SK-N-SH (cell line): ENCODE data around the gene SPTBN5. TPM values are rescaled to one million over a fixed set of nuclear protein-coding genes. Genes with fewer than 3 reads are reported as not detected.

ENCODE experiments used
- CTCF ChIA-PET: fragments of 300-600, 350-600 bp; formaldehyde crosslinking; extraction: SDS; loops from one replicate; lab custom pipeline; 2021; lab: Yijun Ruan, JAX
- POLR2A ChIA-PET: fragments of 350-600 bp; sonication (Branson Sonifier 250); formaldehyde crosslinking; extraction: SDS; loops from one replicate; lab custom pipeline; 2020; ENCODE audit warnings: antibody characterized with exemption, inconsistent platforms; lab: Yijun Ruan, JAX
- DNase-seq: peaks from one replicate; pipeline ENCODE4 v3.0.0; 2012
- H2AFZ ChIP-seq: fragments of 200-600 bp; sonication (generic); 2 replicates; pipeline ENCODE4 v1.8.1; 2016; ENCODE audit warnings: antibody characterized with exemption, mild to moderate bottlenecking, low read depth
- H3F3A ChIP-seq: fragments of 200-600 bp; sonication (generic); replicated peaks from 2 replicates; pipeline ENCODE3; 2016; ENCODE audit warnings: antibody characterized with exemption, mild to moderate bottlenecking; ENCODE audit not compliant: insufficient read depth
- H3K27ac ChIP-seq, 2 experiments: fragments of 200-500 bp in 1 of 2; fragments of 200-600 bp in 1 of 2; sonication (Bioruptor generic) in 1 of 2; sonication (generic), shearing (Covaris generic) in 1 of 2; 2 replicates each; pipeline versions ENCODE4 v1.5.1 to v1.6.1; 2014 to 2016; ENCODE audit warnings: low read depth in 2 of 2, inconsistent platforms in 1 of 2, low read length in 1 of 2, mild to moderate bottlenecking in 1 of 2, mixed read lengths in 1 of 2
- H3K27me3 ChIP-seq: fragments of 200-600 bp; sonication (generic), shearing (Covaris generic); 2 replicates; pipeline ENCODE4 v1.6.1; 2016; ENCODE audit warnings: mixed run types; ENCODE audit not compliant: insufficient read depth
- H3K36me3 ChIP-seq, 2 experiments: fragments of 200-500 bp in 1 of 2; fragments of 200-600 bp in 1 of 2; sonication (Bioruptor generic) in 1 of 2; sonication (generic) in 1 of 2; replicated peaks in 1 of 2; 2 replicates each; pipeline versions ENCODE3 to v1.5.1; 2014 to 2016; ENCODE audit warnings: low read length in 1 of 2, mild to moderate bottlenecking in 1 of 2; ENCODE audit not compliant: insufficient read depth in 2 of 2, control insufficient read depth in 1 of 2
- H3K4me1 ChIP-seq, 2 experiments: fragments of 200-500 bp in 1 of 2; fragments of 200-600 bp in 1 of 2; sonication (Bioruptor generic) in 1 of 2; sonication (generic), shearing (Covaris generic) in 1 of 2; 2 replicates each; pipeline versions ENCODE4 v1.5.1 to v1.6.1; 2014 to 2016; ENCODE audit warnings: low read depth in 1 of 2, low read length in 1 of 2, mixed run types in 1 of 2; ENCODE audit not compliant: insufficient read depth in 2 of 2, control insufficient read depth in 1 of 2
- H3K4me2 ChIP-seq: fragments of 200-600 bp; sonication (generic), shearing (Covaris generic); 2 replicates; pipeline ENCODE4 v1.6.1; 2017; ENCODE audit warnings: mixed run types
- H3K4me3 ChIP-seq, 2 experiments: fragments of 200-500 bp in 1 of 2; fragments of 200-600 bp in 1 of 2; sonication (Bioruptor generic) in 1 of 2; sonication (generic), shearing (Covaris generic) in 1 of 2; 2 replicates each; pipeline versions ENCODE4 v1.5.1 to v1.8.1; 2014 to 2016; ENCODE audit warnings: low read depth in 2 of 2, inconsistent platforms in 1 of 2, low read length in 1 of 2, mild to moderate bottlenecking in 1 of 2, mixed read lengths in 1 of 2, moderate library complexity in 1 of 2
- H3K79me2 ChIP-seq: fragments of 200-600 bp; sonication (generic); 2 replicates; pipeline ENCODE4 v1.8.1; 2017; ENCODE audit warnings: mild to moderate bottlenecking; ENCODE audit not compliant: insufficient read depth
- H3K9ac ChIP-seq: fragments of 200-600 bp; sonication (generic); 2 replicates; pipeline ENCODE4 v1.6.1; 2017; ENCODE audit warnings: mixed run types
- H3K9me2 ChIP-seq: fragments of 200-600 bp; sonication (generic); 2 replicates; pipeline ENCODE4 v1.6.1; 2017; ENCODE audit warnings: mixed run types
- H3K9me3 ChIP-seq: fragments of 200-600 bp; sonication (generic); 2 replicates; pipeline ENCODE4 v1.6.1; 2017; ENCODE audit warnings: mixed run types, mild to moderate bottlenecking, moderate library complexity
- H4K20me1 ChIP-seq: fragments of 200-600 bp; sonication (generic); 2 replicates; pipeline ENCODE4 v1.6.1; 2017; ENCODE audit warnings: mild to moderate bottlenecking, mixed run types; ENCODE audit not compliant: insufficient read depth
- EP300 ChIP-seq, 2 experiments: IDR thresholded peaks; 2 replicates each; pipeline versions ENCODE4 v1.4.0 to v1.6.1; 2012; ENCODE audit warnings: borderline replicate concordance in 1 of 2, low read depth in 1 of 2, low read length in 1 of 2
- EZH2phosphoT487 ChIP-seq: fragments of 200-600 bp; sonication (generic); IDR thresholded peaks from 2 replicates; pipeline ENCODE4 v1.6.1; 2017; ENCODE audit warnings: low read depth, mixed run types, mild to moderate bottlenecking, antibody characterized with exemption, moderate library complexity, borderline replicate concordance
- FOSL2 ChIP-seq: IDR thresholded peaks from 2 replicates; pipeline ENCODE4 v1.4.0; 2012; ENCODE audit warnings: low read depth, mild to moderate bottlenecking, moderate library complexity, borderline replicate concordance
- JUND ChIP-seq: IDR thresholded peaks from 2 replicates; pipeline ENCODE4 v1.4.0; 2012
- MAX ChIP-seq: IDR thresholded peaks from 2 replicates; pipeline ENCODE4 v1.4.0; 2012; ENCODE audit warnings: low read depth
- RXRA ChIP-seq: IDR thresholded peaks from 2 replicates; pipeline ENCODE4 v1.4.0; 2012; ENCODE audit warnings: low read depth, mild to moderate bottlenecking, borderline replicate concordance
- SMC3 ChIP-seq: IDR thresholded peaks from 2 replicates; pipeline ENCODE4 v1.6.1; 2012; ENCODE audit warnings: low read depth, low read length, improper control_type of control experiment
- TEAD4 ChIP-seq: IDR thresholded peaks from 2 replicates; pipeline ENCODE4 v1.4.0; 2012; ENCODE audit warnings: mild to moderate bottlenecking, borderline replicate concordance; ENCODE audit not compliant: insufficient read depth
- USF1 ChIP-seq: IDR thresholded peaks from 2 replicates; pipeline ENCODE4 v1.4.0; 2012; ENCODE audit warnings: low read depth, borderline replicate concordance
- WGBS: methylation state at CpG from one replicate; pipeline ENCODE4 v1.1.6; 2017; ENCODE audit warnings: low lambda C conversion rate; 5-methylcytosine and 5-hydroxymethylcytosine counted together
- polyA plus RNA-seq, 3 experiments: library from polyadenylated mRNA; depleted of rRNA; stranded (reverse); fragments of >200 nt; gene quantifications; 2 replicates each; pipeline ENCODE4 v1.2.3, GENCODE V29; 2012
- TF ChIP-seq, protein P1 (sequence below): IDR thresholded peaks from 2 replicates; pipeline ENCODE4 v1.6.1; 2012; ENCODE audit warnings: mild to moderate bottlenecking, low read depth, low read length, moderate library complexity
- TF ChIP-seq, protein P2 (sequence below): fragments of 150-350 bp; IDR thresholded peaks from 2 replicates; pipeline ENCODE4 v1.6.1; 2016; ENCODE audit warnings: mild to moderate bottlenecking, low read depth, low read length

The SPTBN5 gene
- polyA plus RNA-seq, 1 of the 3 experiments (the other 2 are of a cell fraction): 0.23 TPM

GRCh38 chr15:41906608-41907007 lies 12.8 kb upstream of the SPTBN5 start:
- Histone ChIP-seq H3K27me3 (no peaks in the 10 kb centered on the region), H3K4me1 (peaks cover 0 to 15% of the 10 kb centered on the region in 2 experiments; a peak in 1 of 4 replicates), H3K9me3 (no peaks in the 10 kb centered on the region), H4K20me1 (no peaks in the 10 kb centered on the region), H2AFZ (no peak overlapping the region), H3K4me2 (no peak overlapping the region), H3K4me3 (no peak overlapping the region), H3F3A (no peaks in the 10 kb centered on the region), H3K79me2 (no peaks in the 10 kb centered on the region), H3K9me2 (no peaks in the 10 kb centered on the region), H3K36me3 (peaks cover 10 to 21% of the 10 kb centered on the region in 2 experiments), H3K9ac (no peak overlapping the region), H3K27ac (no peak overlapping the region)
- DNase-seq: no peak
- ChIA-PET POLR2A (no interaction called here), CTCF (interaction anchor here (1.0 to 1.8 kb wide), 4 partner anchors 61 to 441 kb away, joined by 3 to 4 read pairs (median 3); partner anchors contain the start of gene MAPKBP1)
- TF ChIP-seq TEAD4: no peak
- TF ChIP-seq USF1: no peak
- TF ChIP-seq, protein P1, sequence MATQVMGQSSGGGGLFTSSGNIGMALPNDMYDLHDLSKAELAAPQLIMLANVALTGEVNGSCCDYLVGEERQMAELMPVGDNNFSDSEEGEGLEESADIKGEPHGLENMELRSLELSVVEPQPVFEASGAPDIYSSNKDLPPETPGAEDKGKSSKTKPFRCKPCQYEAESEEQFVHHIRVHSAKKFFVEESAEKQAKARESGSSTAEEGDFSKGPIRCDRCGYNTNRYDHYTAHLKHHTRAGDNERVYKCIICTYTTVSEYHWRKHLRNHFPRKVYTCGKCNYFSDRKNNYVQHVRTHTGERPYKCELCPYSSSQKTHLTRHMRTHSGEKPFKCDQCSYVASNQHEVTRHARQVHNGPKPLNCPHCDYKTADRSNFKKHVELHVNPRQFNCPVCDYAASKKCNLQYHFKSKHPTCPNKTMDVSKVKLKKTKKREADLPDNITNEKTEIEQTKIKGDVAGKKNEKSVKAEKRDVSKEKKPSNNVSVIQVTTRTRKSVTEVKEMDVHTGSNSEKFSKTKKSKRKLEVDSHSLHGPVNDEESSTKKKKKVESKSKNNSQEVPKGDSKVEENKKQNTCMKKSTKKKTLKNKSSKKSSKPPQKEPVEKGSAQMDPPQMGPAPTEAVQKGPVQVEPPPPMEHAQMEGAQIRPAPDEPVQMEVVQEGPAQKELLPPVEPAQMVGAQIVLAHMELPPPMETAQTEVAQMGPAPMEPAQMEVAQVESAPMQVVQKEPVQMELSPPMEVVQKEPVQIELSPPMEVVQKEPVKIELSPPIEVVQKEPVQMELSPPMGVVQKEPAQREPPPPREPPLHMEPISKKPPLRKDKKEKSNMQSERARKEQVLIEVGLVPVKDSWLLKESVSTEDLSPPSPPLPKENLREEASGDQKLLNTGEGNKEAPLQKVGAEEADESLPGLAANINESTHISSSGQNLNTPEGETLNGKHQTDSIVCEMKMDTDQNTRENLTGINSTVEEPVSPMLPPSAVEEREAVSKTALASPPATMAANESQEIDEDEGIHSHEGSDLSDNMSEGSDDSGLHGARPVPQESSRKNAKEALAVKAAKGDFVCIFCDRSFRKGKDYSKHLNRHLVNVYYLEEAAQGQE: no peak
- no peak for TF ChIP-seq EZH2phosphoT487
- TF ChIP-seq JUND: no peak
- TF ChIP-seq EP300 (IDR thresholded peaks at IDR 0.05; ENCODE audit: borderline replicate concordance in 1 of 2, low read depth in 1 of 2, low read length in 1 of 2): no peak
- TF ChIP-seq, protein P2, sequence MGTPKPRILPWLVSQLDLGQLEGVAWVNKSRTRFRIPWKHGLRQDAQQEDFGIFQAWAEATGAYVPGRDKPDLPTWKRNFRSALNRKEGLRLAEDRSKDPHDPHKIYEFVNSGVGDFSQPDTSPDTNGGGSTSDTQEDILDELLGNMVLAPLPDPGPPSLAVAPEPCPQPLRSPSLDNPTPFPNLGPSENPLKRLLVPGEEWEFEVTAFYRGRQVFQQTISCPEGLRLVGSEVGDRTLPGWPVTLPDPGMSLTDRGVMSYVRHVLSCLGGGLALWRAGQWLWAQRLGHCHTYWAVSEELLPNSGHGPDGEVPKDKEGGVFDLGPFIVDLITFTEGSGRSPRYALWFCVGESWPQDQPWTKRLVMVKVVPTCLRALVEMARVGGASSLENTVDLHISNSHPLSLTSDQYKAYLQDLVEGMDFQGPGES: no peak
- no peak for TF ChIP-seq MAX
- TF ChIP-seq RXRA: no peak
- TF ChIP-seq SMC3: no peak
- TF ChIP-seq FOSL2: no peak
- 100% methylated on average over 1 of the region's 5 CpGs for WGBS
